GM20000 (cell line): ENCODE results near the gene SLC17A9.
"Not testable (repeated sequence)": the region's sequence is repeated elsewhere in the genome, so short reads cannot be mapped to it uniquely, and the experiment has no call there.

ENCODE experiments used
- DNase-seq: peaks from one replicate; pipeline ENCODE4 v3.0.0; 2012; ENCODE audit warnings: low spot score
- CTCF ChIP-seq: IDR thresholded peaks from 2 replicates; pipeline ENCODE4 v1.5.1; 2012; ENCODE audit warnings: mild to moderate bottlenecking, control low read depth; ENCODE audit errors: extremely low read depth, missing control alignments

The SLC17A9 gene

GRCh38 chr20:62922451-62922921, 30.0 kb upstream of the SLC17A9 start:
- no peak for TF ChIP-seq CTCF
- DNase-seq = no peak

- not testable (repeated sequence) for DNase-seq
These were observed 29.3 kb upstream of the SLC17A9 start for GRCh38 chr20:62923059-62923668.

GRCh38 chr20:62923669-62924441, 28.7 kb upstream of the SLC17A9 start:
- TF ChIP-seq CTCF = no peak
- no peak for DNase-seq

- TF ChIP-seq CTCF = no peak
These were observed 27.9 kb upstream of the SLC17A9 start for GRCh38 chr20:62924442-62925075.

GRCh38 chr20:62925076-62925419, 27.5 kb upstream of the SLC17A9 start:
- no peak for TF ChIP-seq CTCF
- no peak for DNase-seq

More at GRCh38 chr20:62924442-62925075, 27.9 kb upstream of the SLC17A9 start:
- no peak for DNase-seq

GRCh38 chr20:62925420-62926228, 26.9 kb upstream of the SLC17A9 start:
- TF ChIP-seq CTCF = no peak
- peak; percentile 60 for DNase-seq

GRCh38 chr20:62926229-62927127, 26.0 kb upstream of the SLC17A9 start, which contains the start of gene DIDO1:
Gene DIDO1 (minus strand): TSS chr20:62926505.
- DNase-seq = peak; percentile 98
- TF ChIP-seq CTCF = peak; percentile 69
